ENCODE results near the gene PROSER2. TPM values are rescaled to one million over a fixed set of nuclear protein-coding genes. Genes with fewer than 3 reads are reported as not detected.

PROSER2 gene
- total and polyA plus RNA-seq, 9 of the 15 experiments (the other 6 are each of a cell fraction or from before 2014, with no cell fraction given), result 0.62 to 14.8 (median 2.9) TPM

GRCh38 chr10:11870461-11870780, 47.3 kb downstream of the PROSER2 start:
- no peak overlapping the region for H3K4me3 ChIP-seq
- no peaks in the 10 kb centered on the region for H3K27me3 ChIP-seq (ENCODE audit: control insufficient read depth in 2 of 2, insufficient read depth in 2 of 2, low read length in 2 of 2)
- peaks cover 54% of the 10 kb centered on the region for H3K36me3 ChIP-seq (ENCODE audit: control insufficient read depth, insufficient read depth, low read length)
- H3K9me1 ChIP-seq (ENCODE audit: control insufficient read depth, insufficient read depth, low read length), result no peaks in the 10 kb centered on the region
- BruUV-seq (replicated peaks), result no TSS peak
- no peaks in the 10 kb centered on the region for H3K9me3 ChIP-seq (replicated peaks; ENCODE audit: control insufficient read depth, insufficient read depth, low read depth, low read length)
- no peak for TF ChIP-seq ZNF124 (CRISPR knock-in tag; IDR thresholded peaks at IDR 0.05)
- TF ChIP-seq ELF1 (tag; IDR thresholded peaks at IDR 0.05), result no peak
- TF ChIP-seq FOSL1 (tag; conservative IDR thresholded peaks at IDR 0.05), result no peak
- TF ChIP-seq IRF1 (CRISPR knock-in tag; IDR thresholded peaks at IDR 0.05; ENCODE audit: borderline replicate concordance), result no peak
- no peak for TF ChIP-seq RERE (CRISPR knock-in tag; IDR thresholded peaks at IDR 0.05; ENCODE audit: borderline replicate concordance)
- TF ChIP-seq SLC30A9 (CRISPR knock-in tag; IDR thresholded peaks at IDR 0.05), result no peak
- no peak for TF ChIP-seq ZNF354B (CRISPR knock-in tag; IDR thresholded peaks at IDR 0.05)
- TF ChIP-seq HMGXB4 (CRISPR knock-in tag; IDR thresholded peaks at IDR 0.05), result no peak
- no peak for TF ChIP-seq TSHZ1 (CRISPR knock-in tag; IDR thresholded peaks at IDR 0.05)
- ATAC-seq, result no peak
- H3K4me1 ChIP-seq (replicated peaks in 1 of 2; ENCODE audit: control insufficient read depth in 2 of 2, insufficient read depth in 2 of 2, low read length in 2 of 2), result peaks cover 28 to 34% of the 10 kb centered on the region in 2 experiments
- ChIA-PET CTCF (ENCODE audit: low intra/inter-chr PET ratio) (no interaction called here), POLR2A (no interaction called here)
- no peak for FAIRE-seq
- in situ Hi-C loops (cut with MboI), result no loop called here
- intact Hi-C loops (cut with micrococcal nuclease), result no loop called here
- WGBS (ENCODE audit: insufficient coverage, low coverage, missing lambda C conversion rate), result 97% methylated on average over 8 of the region's 8 CpGs
- H3K4me2 ChIP-seq (ENCODE audit: insufficient read depth, low read length), result no peak overlapping the region
- no peak overlapping the region for H3K27ac ChIP-seq (ENCODE audit: extremely low read depth, low read depth, low read length)
- peaks cover 45% of the 10 kb centered on the region for H3K79me2 ChIP-seq (ENCODE audit: control insufficient read depth, insufficient read depth, low read length)
- no peak overlapping the region for H2AFZ ChIP-seq (ENCODE audit: low read depth, low read length)
- no peak overlapping the region for H3K9ac ChIP-seq (ENCODE audit: insufficient read depth in 1 of 2, low read depth in 2 of 2, low read length in 2 of 2)
- peaks cover 5% of the 10 kb centered on the region for H4K20me1 ChIP-seq (replicated peaks; ENCODE audit: control insufficient read depth, insufficient read depth, low read length)
- no peak for DNase-seq (ENCODE audit: extremely low read depth in 1 of 4, low spot score in 3 of 4)
